ENCODE measurements around the gene SCAPER.

DNA sequence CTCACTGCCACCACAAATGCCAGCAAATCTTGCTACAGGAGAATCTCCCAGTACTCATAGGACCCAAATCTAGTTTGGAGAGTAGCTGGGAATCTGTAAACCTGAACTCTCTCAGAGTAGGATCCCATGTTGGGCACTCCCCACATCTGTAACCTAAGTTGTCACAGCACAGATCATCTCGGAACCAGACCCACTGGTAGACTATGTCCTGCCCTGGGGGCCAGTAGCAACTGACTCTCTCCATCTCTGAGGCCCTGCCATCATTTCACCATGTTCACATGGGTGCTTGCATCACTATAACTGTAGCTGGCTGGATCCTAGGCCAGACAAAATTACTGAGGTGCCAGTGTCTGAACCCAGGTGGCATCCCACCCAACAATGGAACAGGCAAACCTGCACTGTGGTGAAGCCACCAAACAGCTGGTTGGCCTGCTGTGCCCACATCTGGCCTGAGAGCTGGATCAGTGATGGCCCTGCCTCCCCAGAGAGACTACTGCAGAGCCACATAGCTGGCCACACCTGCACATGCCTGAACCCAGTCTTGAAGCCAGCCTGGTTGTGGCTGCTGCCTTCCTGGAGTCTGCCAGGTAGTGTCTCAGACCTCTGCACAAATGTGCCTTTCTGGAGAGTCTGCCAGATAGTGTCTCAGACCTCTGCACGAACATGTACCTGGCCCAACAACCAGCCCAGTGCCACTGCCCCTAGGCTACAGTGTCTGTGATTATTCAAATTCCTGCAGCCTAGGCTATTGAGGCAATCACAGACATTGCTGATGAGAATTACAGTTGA, 486.6 kb downstream of the SCAPER start:
- TF ChIP-seq CTCF (IDR thresholded peaks at IDR 0.05; ENCODE audit: low read depth, low read length) (no peak), EZH2phosphoT487 (IDR thresholded peaks at IDR 0.05; ENCODE audit: low read depth) (no peak)

All from OCI-LY3 (cell line).